Measurements from ENCODE around the gene INPP5D. TPM values are rescaled to one million over a fixed set of nuclear protein-coding genes. Genes with fewer than 3 reads are reported as not detected.

INPP5D gene
- total RNA-seq, 1 experiment from 2014 or later, result 12.7 TPM

- Histone ChIP-seq H2BK120ac (ENCODE audit: low read depth, low read length, poor library complexity, severe bottlenecking) (no peak overlapping the region), H3K23me2 (ENCODE audit: insufficient read length, low read depth, low read length, poor library complexity, severe bottlenecking) (no peaks in the 10 kb centered on the region), H3K27ac (ENCODE audit: insufficient read length, low read depth, low read length) (no peak overlapping the region), H3K79me2 (ENCODE audit: insufficient read depth, low read length) (0 out of 2 replicates have a peak, but pooled peaks cover 2% of the 10 kb centered on the region), H3K23ac (ENCODE audit: insufficient read length, low read depth, low read length) (no peak overlapping the region), H3K4ac (ENCODE audit: low read depth, low read length) (no peak overlapping the region), H3K14ac (ENCODE audit: insufficient read depth, low read length) (no peak overlapping the region), H2BK5ac (ENCODE audit: insufficient read length, low read length) (no peak overlapping the region), H3K56ac (ENCODE audit: insufficient read length, low read depth, low read length) (no peak overlapping the region), H3K18ac (ENCODE audit: insufficient read length, low read depth, low read length) (no peak overlapping the region), H3K27me3 (ENCODE audit: insufficient read depth, low read length) (no peaks in the 10 kb centered on the region), H3K9me3 (ENCODE audit: control insufficient read depth, low read depth, low read length) (peaks cover 9% of the 10 kb centered on the region), H4K20me1 (ENCODE audit: control insufficient read depth, insufficient read depth, insufficient read length) (no peaks in the 10 kb centered on the region), H4K8ac (replicated peaks; ENCODE audit: insufficient read length, low read depth, low read length) (no peak overlapping the region), H4K5ac (ENCODE audit: insufficient read length, low read depth, low read length) (peak overlapping the region; percentile 60), H2AK5ac (ENCODE audit: insufficient read length, low read length) (no peak overlapping the region), H4K91ac (ENCODE audit: insufficient read length, low read depth, low read length) (no peak overlapping the region), H3K4me2 (ENCODE audit: insufficient read depth, insufficient read length, low read length) (no peak overlapping the region), H3K9ac (ENCODE audit: extremely low read depth, insufficient read length, low read length) (no peak overlapping the region), H2BK20ac (ENCODE audit: low read depth, low read length, poor library complexity, severe bottlenecking) (no peak overlapping the region), H2BK15ac (ENCODE audit: low read depth, low read length) (no peak overlapping the region), H2AFZ (ENCODE audit: low read length) (no peak overlapping the region), H3K79me1 (ENCODE audit: insufficient read depth, low read depth, low read length, poor library complexity, severe bottlenecking) (no peaks in the 10 kb centered on the region), H3T11ph (ENCODE audit: low read length) (no peak overlapping the region), H2BK12ac (ENCODE audit: insufficient read length, low read depth, low read length) (no peak overlapping the region), H3K4me1 (ENCODE audit: insufficient read depth, low read length) (no peaks in the 10 kb centered on the region)
- TF ChIP-seq CTCF (conservative IDR thresholded peaks at IDR 0.05), result no peak
- WGBS (ENCODE audit: extremely low coverage, insufficient read length, low lambda C conversion rate), result no CpG with 5 or more reads among the region's 5 CpGs
- no peaks in the 10 kb centered on the region; a peak in 1 of 5 replicates for H3K9me3 Mint-ChIP-seq
- no peaks in the 10 kb centered on the region for H3K36me3 Mint-ChIP-seq (ENCODE audit: insufficient read depth in 1 of 3, low read depth in 3 of 3)
- no peak overlapping the region for H3K4me3 Mint-ChIP-seq
- no peak for DNase-seq
- H3K27ac Mint-ChIP-seq, result no peak overlapping the region; a peak in 1 of 7 replicates
- H3K27me3 Mint-ChIP-seq (ENCODE audit: low read depth), result no peaks in the 10 kb centered on the region; the same call in 1 of the 2 replicates
- H3K4me1 Mint-ChIP-seq, result peaks cover 10 to 12% of the 10 kb centered on the region in 2 experiments
Measured at GRCh38 chr2:233225230-233226068, 165.3 kb downstream of the INPP5D start.
